Fibroblast of lung (primary cell): ENCODE measurements around the gene NUAK2.

ENCODE experiments used
- CTCF ChIP-seq, 2 donors: IDR thresholded peaks in 1 of 2; conservative IDR thresholded peaks in 1 of 2; 1 replicate in 1 of 2; 2 replicates in 1 of 2; pipeline ENCODE4 v1.5.1; 2011 to 2012; ENCODE audit warnings: low read length in 2 of 2, control low read depth in 1 of 2, inconsistent platforms in 1 of 2, low read depth in 1 of 2, mild to moderate bottlenecking in 1 of 2
- EZH2 ChIP-seq: IDR thresholded peaks from 2 replicates; pipeline ENCODE4 v1.5.1; 2012; ENCODE audit warnings: low read length, control low read depth, mild to moderate bottlenecking; ENCODE audit errors: missing control alignments

DNA sequence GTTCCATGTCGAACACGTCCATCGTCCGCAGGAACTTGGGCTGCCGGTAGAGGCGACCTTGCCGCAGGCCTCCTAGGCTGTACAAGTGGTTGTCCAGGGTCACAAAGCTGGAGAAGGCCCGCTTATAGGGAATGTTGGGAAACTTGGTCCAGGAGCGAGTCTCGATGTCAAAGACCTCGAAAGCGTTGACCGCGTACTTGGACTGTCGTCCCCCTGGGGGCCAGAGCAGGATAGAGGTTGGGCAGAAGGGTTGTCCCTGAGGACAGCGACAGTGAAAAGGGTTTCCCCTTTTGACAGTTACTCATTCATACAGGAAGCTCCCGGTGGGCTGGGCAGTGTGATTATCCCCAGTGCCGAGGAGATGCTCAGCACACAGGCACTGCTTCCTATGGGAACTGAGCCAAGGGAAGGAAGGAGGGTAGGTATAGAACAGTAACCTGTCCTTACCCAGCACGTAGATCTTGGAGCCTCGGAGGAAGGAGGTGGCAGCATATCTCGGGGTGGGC is 17.7 kb upstream of the NUAK2 start:
- TF ChIP-seq CTCF (conservative IDR thresholded peaks at IDR 0.05 in 1 of 2, IDR thresholded peaks at IDR 0.05 in 1 of 2; ENCODE audit: low read depth in 1 of 2, low read length in 2 of 2): no peak
- TF ChIP-seq EZH2: no peak
